ENCODE measurements around the gene MACROD2. TPM values are rescaled to one million over a fixed set of nuclear protein-coding genes. Genes with fewer than 3 reads are reported as not detected.

MACROD2 gene
- total RNA-seq, 1 experiment from 2014 or later, result 1.6 TPM

DNA sequence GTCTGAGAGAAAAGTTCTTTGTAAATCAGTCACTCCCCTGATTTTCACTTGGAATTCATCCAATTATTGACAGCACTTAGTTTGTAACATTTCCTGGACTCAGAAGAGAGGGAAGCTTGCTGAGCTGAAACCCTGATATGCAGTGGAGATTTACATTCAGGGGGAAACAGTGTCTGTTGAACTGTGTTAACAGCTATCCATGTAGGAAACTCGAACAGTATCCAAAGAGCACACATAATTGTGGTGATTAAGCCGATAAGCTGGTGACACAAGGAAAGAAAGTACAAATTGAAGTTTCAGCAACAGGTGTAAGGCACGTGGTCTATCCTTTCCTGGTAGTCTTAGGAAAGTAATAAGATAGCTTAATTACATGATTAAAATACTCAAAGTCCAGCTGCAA lies 420.2 kb downstream of the MACROD2 start:
- H3K18ac ChIP-seq (ENCODE audit: insufficient read length, low read depth, low read length), result no peak overlapping the region
- H3K4me1 Mint-ChIP-seq, result peaks cover 21 to 24% of the 10 kb centered on the region in 2 experiments
- no peak overlapping the region for H2BK5ac ChIP-seq (ENCODE audit: insufficient read length, low read length)
- no peaks in the 10 kb centered on the region for H3K79me2 ChIP-seq (ENCODE audit: insufficient read depth, low read length)
- H3K14ac ChIP-seq (ENCODE audit: insufficient read depth, low read length), result no peak overlapping the region
- H2BK20ac ChIP-seq (ENCODE audit: low read depth, low read length, poor library complexity, severe bottlenecking), result no peak overlapping the region
- 0 out of 7 replicates have a peak overlapping the region, but pooled peaks of 1 of the 3 experiments have one; percentile 13 for H3K27ac Mint-ChIP-seq
- peaks cover 5% of the 10 kb centered on the region; the same call in 1 of the 2 replicates for H3K4me1 ChIP-seq (ENCODE audit: insufficient read depth, low read length)
- no peak overlapping the region for H4K5ac ChIP-seq (ENCODE audit: insufficient read length, low read depth, low read length)
- TF ChIP-seq, protein P1, sequence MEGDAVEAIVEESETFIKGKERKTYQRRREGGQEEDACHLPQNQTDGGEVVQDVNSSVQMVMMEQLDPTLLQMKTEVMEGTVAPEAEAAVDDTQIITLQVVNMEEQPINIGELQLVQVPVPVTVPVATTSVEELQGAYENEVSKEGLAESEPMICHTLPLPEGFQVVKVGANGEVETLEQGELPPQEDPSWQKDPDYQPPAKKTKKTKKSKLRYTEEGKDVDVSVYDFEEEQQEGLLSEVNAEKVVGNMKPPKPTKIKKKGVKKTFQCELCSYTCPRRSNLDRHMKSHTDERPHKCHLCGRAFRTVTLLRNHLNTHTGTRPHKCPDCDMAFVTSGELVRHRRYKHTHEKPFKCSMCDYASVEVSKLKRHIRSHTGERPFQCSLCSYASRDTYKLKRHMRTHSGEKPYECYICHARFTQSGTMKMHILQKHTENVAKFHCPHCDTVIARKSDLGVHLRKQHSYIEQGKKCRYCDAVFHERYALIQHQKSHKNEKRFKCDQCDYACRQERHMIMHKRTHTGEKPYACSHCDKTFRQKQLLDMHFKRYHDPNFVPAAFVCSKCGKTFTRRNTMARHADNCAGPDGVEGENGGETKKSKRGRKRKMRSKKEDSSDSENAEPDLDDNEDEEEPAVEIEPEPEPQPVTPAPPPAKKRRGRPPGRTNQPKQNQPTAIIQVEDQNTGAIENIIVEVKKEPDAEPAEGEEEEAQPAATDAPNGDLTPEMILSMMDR (conservative IDR thresholded peaks at IDR 0.05), result no peak
- no peak overlapping the region for H3K9ac ChIP-seq (ENCODE audit: extremely low read depth, insufficient read length, low read length)
- H3K9me3 ChIP-seq (ENCODE audit: control insufficient read depth, low read depth, low read length), result no peaks in the 10 kb centered on the region
- DNase-seq, result no peak
- H3K9me3 Mint-ChIP-seq, result no peaks in the 10 kb centered on the region
- H3T11ph ChIP-seq (ENCODE audit: low read length), result no peak overlapping the region
- no peaks in the 10 kb centered on the region for H4K20me1 ChIP-seq (ENCODE audit: control insufficient read depth, insufficient read depth, insufficient read length)
- H2AFZ ChIP-seq (ENCODE audit: low read length), result no peak overlapping the region
- H3K27me3 Mint-ChIP-seq (ENCODE audit: low read depth), result no peaks in the 10 kb centered on the region
- no peaks in the 10 kb centered on the region for H3K36me3 Mint-ChIP-seq (ENCODE audit: insufficient read depth in 1 of 3, low read depth in 3 of 3)
- no peaks in the 10 kb centered on the region for H3K23me2 ChIP-seq (ENCODE audit: insufficient read length, low read depth, low read length, poor library complexity, severe bottlenecking)
- no peak overlapping the region for H4K91ac ChIP-seq (ENCODE audit: insufficient read length, low read depth, low read length)
- no peak overlapping the region for H2BK12ac ChIP-seq (ENCODE audit: insufficient read length, low read depth, low read length)
- H3K4me2 ChIP-seq (ENCODE audit: insufficient read depth, insufficient read length, low read length), result no peak overlapping the region
- H3K23ac ChIP-seq (ENCODE audit: insufficient read length, low read depth, low read length), result no peak overlapping the region
- H4K8ac ChIP-seq (replicated peaks; ENCODE audit: insufficient read length, low read depth, low read length), result no peak overlapping the region
- no peak overlapping the region for H3K4me3 Mint-ChIP-seq
- H2AK5ac ChIP-seq (ENCODE audit: insufficient read length, low read length), result no peak overlapping the region
- WGBS (ENCODE audit: extremely low coverage, insufficient read length, low lambda C conversion rate), result no CpG with 5 or more reads among the region's 3 CpGs
- H3K56ac ChIP-seq (ENCODE audit: insufficient read length, low read depth, low read length), result no peak overlapping the region
- H3K27me3 ChIP-seq (ENCODE audit: insufficient read depth, low read length), result no peaks in the 10 kb centered on the region
- H3K4ac ChIP-seq (ENCODE audit: low read depth, low read length), result no peak overlapping the region
- H2BK15ac ChIP-seq (ENCODE audit: low read depth, low read length), result no peak overlapping the region
- H3K79me1 ChIP-seq (ENCODE audit: insufficient read depth, low read depth, low read length, poor library complexity, severe bottlenecking), result no peaks in the 10 kb centered on the region
- no peak overlapping the region for H3K27ac ChIP-seq (ENCODE audit: insufficient read length, low read depth, low read length)
- H2BK120ac ChIP-seq (ENCODE audit: low read depth, low read length, poor library complexity, severe bottlenecking), result no peak overlapping the region

All from H9 (cell line).